Stimulated activated CD4-positive, alpha-beta T cell treated with anti-CD3 and anti-CD28 coated beads, Interleukin-1b, Interleukin-23, amount 100 ng/mL, for 24 hours (primary cell): ENCODE data around the gene ZNRF1.

Experiments
- DNase-seq, 4 experiments: peaks; one replicate each; pipeline ENCODE4 v3.0.0-alpha.2; 2020; ENCODE audit warnings: low read depth in 4 of 4, low spot score in 1 of 4

Gene ZNRF1

GRCh38 chr16:75058806-75059205 is 60.0 kb downstream of the ZNRF1 start:
- DNase-seq = no peak

GRCh38 chr16:75059411-75059810 is 60.6 kb downstream of the ZNRF1 start:
- no peak for DNase-seq

- no peak for DNase-seq
Observed at GRCh38 chr16:75060723-75061122, 61.9 kb downstream of the ZNRF1 start.

- DNase-seq = no peak
Observed at GRCh38 chr16:75061669-75062068, 62.8 kb downstream of the ZNRF1 start.

GRCh38 chr16:75062135-75062975 is 63.5 kb downstream of the ZNRF1 start:
- no peak for DNase-seq

GRCh38 chr16:75062976-75063346 is 64.1 kb downstream of the ZNRF1 start:
- no peak for DNase-seq

GRCh38 chr16:75063549-75064088 is 64.8 kb downstream of the ZNRF1 start:
- no peak for DNase-seq

- DNase-seq = no peak
Observed at GRCh38 chr16:75064403-75065148, 65.8 kb downstream of the ZNRF1 start.

- DNase-seq = peak in 1 of 4 experiments; percentile 13
Observed at GRCh38 chr16:75065149-75065505, 66.3 kb downstream of the ZNRF1 start.

GRCh38 chr16:75065521-75066149 is 66.8 kb downstream of the ZNRF1 start:
- DNase-seq = no peak

GRCh38 chr16:75066861-75067447 is 68.1 kb downstream of the ZNRF1 start:
- no peak for DNase-seq

GRCh38 chr16:75068085-75069031 is 69.5 kb downstream of the ZNRF1 start:
- DNase-seq = no peak

- no peak for DNase-seq
Observed at GRCh38 chr16:75070012-75070841, 71.4 kb downstream of the ZNRF1 start.

- no peak for DNase-seq
Observed at GRCh38 chr16:75071621-75072020, 72.8 kb downstream of the ZNRF1 start.

GRCh38 chr16:75072239-75072947 is 73.6 kb downstream of the ZNRF1 start:
- no peak for DNase-seq

- DNase-seq = no peak
Observed at GRCh38 chr16:75073545-75074303, 74.9 kb downstream of the ZNRF1 start.

GRCh38 chr16:75074304-75074793 is 75.5 kb downstream of the ZNRF1 start:
- no peak for DNase-seq
